ENCODE data around the gene DDX3X. TPM values are rescaled to one million over a fixed set of nuclear protein-coding genes. Genes with fewer than 3 reads are reported as not detected.
A peak's percentile ranks its signal among the peaks of the same experiment; 100 is the strongest.

DDX3X gene
- total RNA-seq, 1 experiment from 2014 or later, result 338 TPM

DNA sequence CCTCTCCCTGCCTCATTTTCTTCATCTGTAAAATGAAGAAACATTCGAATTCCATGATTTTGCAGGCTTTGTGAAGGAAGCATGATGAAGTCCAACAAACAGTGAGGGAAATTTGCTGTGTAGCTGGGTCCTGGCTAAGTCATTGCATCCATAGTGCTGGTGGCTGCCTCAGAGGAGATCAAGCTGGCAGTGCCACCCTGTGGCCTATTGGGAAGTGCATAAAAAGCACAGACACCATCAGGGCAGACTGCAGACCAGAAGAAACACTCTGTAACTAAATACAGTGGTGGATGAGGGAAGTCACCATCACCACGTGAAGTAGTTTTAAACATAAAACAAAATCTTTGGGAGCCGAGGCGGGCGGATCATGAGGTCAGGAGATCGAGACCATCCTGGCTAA lies 40.7 kb upstream of the DDX3X start:
- no peak overlapping the region for H3K23ac ChIP-seq (ENCODE audit: insufficient read length, low read depth, low read length)
- H3K4me2 ChIP-seq (ENCODE audit: insufficient read depth, insufficient read length, low read length), result no peak overlapping the region
- H3K9ac ChIP-seq (ENCODE audit: extremely low read depth, insufficient read length, low read length), result no peak overlapping the region
- no peaks in the 10 kb centered on the region for H3K27me3 Mint-ChIP-seq (ENCODE audit: low read depth)
- no peak overlapping the region for H3K27ac ChIP-seq (ENCODE audit: insufficient read length, low read depth, low read length)
- H4K20me1 ChIP-seq (ENCODE audit: control insufficient read depth, insufficient read depth, insufficient read length), result no peaks in the 10 kb centered on the region
- peak overlapping the region; percentile 34 to 70 (median 59); a peak in 3 of 7 replicates for H3K27ac Mint-ChIP-seq
- H2BK120ac ChIP-seq (ENCODE audit: low read depth, low read length, poor library complexity, severe bottlenecking), result no peak overlapping the region
- H2AK5ac ChIP-seq (ENCODE audit: insufficient read length, low read length), result no peak overlapping the region
- H3K9me3 ChIP-seq (ENCODE audit: control insufficient read depth, low read depth, low read length), result no peaks in the 10 kb centered on the region
- no peak overlapping the region for H2BK15ac ChIP-seq (ENCODE audit: low read depth, low read length)
- H4K91ac ChIP-seq (ENCODE audit: insufficient read length, low read depth, low read length), result no peak overlapping the region
- peaks cover 3% of the 10 kb centered on the region for H3K4me1 ChIP-seq (ENCODE audit: insufficient read depth, low read length)
- no peak overlapping the region for H3K4me3 Mint-ChIP-seq
- TF ChIP-seq, protein P1, sequence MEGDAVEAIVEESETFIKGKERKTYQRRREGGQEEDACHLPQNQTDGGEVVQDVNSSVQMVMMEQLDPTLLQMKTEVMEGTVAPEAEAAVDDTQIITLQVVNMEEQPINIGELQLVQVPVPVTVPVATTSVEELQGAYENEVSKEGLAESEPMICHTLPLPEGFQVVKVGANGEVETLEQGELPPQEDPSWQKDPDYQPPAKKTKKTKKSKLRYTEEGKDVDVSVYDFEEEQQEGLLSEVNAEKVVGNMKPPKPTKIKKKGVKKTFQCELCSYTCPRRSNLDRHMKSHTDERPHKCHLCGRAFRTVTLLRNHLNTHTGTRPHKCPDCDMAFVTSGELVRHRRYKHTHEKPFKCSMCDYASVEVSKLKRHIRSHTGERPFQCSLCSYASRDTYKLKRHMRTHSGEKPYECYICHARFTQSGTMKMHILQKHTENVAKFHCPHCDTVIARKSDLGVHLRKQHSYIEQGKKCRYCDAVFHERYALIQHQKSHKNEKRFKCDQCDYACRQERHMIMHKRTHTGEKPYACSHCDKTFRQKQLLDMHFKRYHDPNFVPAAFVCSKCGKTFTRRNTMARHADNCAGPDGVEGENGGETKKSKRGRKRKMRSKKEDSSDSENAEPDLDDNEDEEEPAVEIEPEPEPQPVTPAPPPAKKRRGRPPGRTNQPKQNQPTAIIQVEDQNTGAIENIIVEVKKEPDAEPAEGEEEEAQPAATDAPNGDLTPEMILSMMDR (conservative IDR thresholded peaks at IDR 0.05), result peak; percentile 64
- H3T11ph ChIP-seq (ENCODE audit: low read length), result no peak overlapping the region
- H3K79me2 ChIP-seq (ENCODE audit: insufficient read depth, low read length), result no peaks in the 10 kb centered on the region
- H3K4ac ChIP-seq (ENCODE audit: low read depth, low read length), result no peak overlapping the region
- H3K79me1 ChIP-seq (ENCODE audit: insufficient read depth, low read depth, low read length, poor library complexity, severe bottlenecking), result no peaks in the 10 kb centered on the region
- H3K9me3 Mint-ChIP-seq, result peaks cover 45 to 61% of the 10 kb centered on the region in 2 experiments
- no peak overlapping the region for H4K8ac ChIP-seq (replicated peaks; ENCODE audit: insufficient read length, low read depth, low read length)
- H3K14ac ChIP-seq (ENCODE audit: insufficient read depth, low read length), result no peak overlapping the region
- DNase-seq, result peak; percentile 74
- H2BK12ac ChIP-seq (ENCODE audit: insufficient read length, low read depth, low read length), result no peak overlapping the region
- no peaks in the 10 kb centered on the region for H3K23me2 ChIP-seq (ENCODE audit: insufficient read length, low read depth, low read length, poor library complexity, severe bottlenecking)
- H2AFZ ChIP-seq (ENCODE audit: low read length), result peak overlapping the region; percentile 70
- H3K36me3 Mint-ChIP-seq (ENCODE audit: insufficient read depth in 1 of 3, low read depth in 3 of 3), result peaks cover 4 to 7% (median 7%) of the 10 kb centered on the region in 3 experiments; a peak in 6 of 7 replicates
- H3K27me3 ChIP-seq (ENCODE audit: insufficient read depth, low read length), result no peaks in the 10 kb centered on the region
- no peak overlapping the region for H2BK5ac ChIP-seq (ENCODE audit: insufficient read length, low read length)
- H2BK20ac ChIP-seq (ENCODE audit: low read depth, low read length, poor library complexity, severe bottlenecking), result no peak overlapping the region
- WGBS (ENCODE audit: extremely low coverage, insufficient read length, low lambda C conversion rate), result no CpG with 5 or more reads among the region's 6 CpGs
- no peak overlapping the region for H3K56ac ChIP-seq (ENCODE audit: insufficient read length, low read depth, low read length)
- peaks cover 17 to 25% of the 10 kb centered on the region in 2 experiments for H3K4me1 Mint-ChIP-seq
- H3K18ac ChIP-seq (ENCODE audit: insufficient read length, low read depth, low read length), result no peak overlapping the region
- H4K5ac ChIP-seq (ENCODE audit: insufficient read length, low read depth, low read length), result no peak overlapping the region
